HG02938 (cell line): ENCODE measurements around the gene LINC01488.

ENCODE experiments used
- ATAC-seq: cut with Tn5 transposase; IDR thresholded peaks from one replicate; pipeline ENCODE4 v1.9.1; 2021; ENCODE audit warnings: mild to moderate bottlenecking, moderate library complexity; ENCODE audit not compliant: unreplicated experiment

Gene LINC01488

DNA sequence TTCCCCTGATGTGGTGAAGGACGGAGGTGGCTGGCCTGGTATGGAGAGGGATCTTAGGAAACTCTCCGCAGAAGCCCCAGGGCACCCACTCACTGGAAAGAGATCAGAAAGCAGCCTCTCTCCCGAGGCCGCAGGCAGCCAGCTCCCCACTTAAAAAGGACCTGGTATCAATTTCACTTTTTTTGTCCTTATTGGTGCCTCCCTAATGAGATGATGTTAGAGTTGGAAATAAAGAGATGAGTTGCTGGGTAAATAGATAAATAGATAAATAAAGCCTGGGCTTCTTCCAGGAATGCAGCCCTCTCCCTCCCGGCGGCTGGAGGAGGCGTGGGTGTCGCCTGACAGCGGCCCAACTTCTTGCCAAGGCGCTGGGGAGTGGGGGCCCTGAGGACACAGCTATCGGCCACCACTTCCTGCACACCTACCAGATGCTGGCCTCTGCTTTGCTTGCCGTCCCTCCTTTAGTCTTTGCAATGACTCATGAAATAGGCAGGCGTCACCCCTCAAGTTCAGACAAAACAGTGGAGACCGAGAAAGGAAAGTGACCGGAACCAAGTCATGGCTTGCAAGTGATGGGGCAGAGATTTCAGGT, 42.9 kb downstream of the LINC01488 start:
- no peak for ATAC-seq

DNA sequence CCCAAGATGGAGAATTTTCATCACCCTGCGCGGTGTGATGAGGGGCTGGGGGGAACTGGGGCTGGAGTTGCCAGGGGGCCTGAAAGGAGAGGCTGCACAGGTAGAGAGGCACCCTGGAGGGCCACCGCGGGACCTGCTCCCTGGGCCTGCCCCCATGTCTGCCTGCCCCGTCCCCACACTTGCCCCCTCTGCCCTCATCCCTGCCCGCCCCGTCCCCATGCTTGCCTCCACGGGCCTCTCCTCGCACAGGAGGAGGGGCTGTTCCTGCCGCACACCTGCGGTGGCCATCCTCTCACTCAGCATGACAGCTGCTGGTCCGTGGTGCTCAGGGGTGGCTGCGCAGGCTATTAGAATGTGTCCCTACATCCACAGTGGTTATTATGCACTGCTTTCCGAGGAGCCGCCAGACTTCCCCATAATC, 43.5 kb downstream of the LINC01488 start:
- no peak for ATAC-seq

- ATAC-seq = no peak
Observed at GRCh38 chr11:69525516-69526452, 44.3 kb downstream of the LINC01488 start.

GRCh38 chr11:69526453-69526810, 45.0 kb downstream of the LINC01488 start:
- no peak for ATAC-seq

DNA sequence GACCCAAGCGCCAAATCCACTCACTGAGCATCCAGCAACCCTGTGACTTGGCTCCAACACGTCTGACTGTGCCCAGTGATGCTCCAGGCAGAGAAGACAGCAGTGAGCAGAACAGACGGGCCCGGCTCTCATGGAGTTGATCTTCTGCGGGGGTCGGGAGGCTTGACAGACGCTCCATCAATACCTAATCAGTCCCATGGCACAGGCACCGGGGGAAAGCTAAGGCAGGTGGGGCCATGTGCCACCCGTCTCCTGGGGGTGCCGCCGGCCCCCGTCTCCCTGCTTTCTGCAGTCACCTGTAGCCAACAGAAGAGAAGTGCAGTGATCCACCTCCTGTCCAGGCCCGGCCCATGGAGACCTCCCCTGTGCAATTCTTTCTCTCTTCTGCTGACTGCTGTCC, 47.5 kb downstream of the LINC01488 start:
- no peak for ATAC-seq

GRCh38 chr11:69530278-69531070, 49.0 kb downstream of the LINC01488 start:
- ATAC-seq = no peak

DNA sequence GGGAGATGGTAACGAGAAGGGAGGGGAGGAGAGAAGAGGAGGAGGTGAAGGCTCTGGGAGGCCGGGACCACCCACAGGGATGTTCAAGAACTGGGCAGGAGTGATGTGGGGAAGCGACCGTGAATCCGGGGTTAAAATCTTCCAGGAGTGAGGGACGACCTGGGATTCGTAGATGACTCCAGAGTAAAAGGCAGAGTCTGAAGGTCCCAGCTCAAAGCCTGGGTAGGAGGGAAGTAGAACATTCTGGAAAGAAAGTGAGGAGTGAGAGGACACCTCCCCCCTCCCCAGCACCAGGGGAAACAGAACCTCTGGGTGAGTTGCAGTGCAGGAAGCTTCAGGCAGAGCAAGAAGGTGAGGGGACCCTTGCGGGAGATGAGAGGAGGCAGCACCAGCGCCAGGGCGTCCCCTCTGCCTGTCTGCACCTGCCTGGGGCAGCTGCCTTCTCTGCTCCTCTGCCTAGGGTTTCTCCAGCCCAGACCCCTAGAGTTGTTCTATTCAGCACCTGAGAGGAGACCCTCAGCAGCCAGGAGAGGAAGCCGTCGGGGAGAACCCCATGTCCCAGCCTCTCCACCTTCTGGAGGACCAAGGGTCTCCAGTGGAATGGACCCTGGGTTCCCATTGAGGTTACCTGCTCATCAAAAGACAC, 49.7 kb downstream of the LINC01488 start:
- ATAC-seq = no peak

DNA sequence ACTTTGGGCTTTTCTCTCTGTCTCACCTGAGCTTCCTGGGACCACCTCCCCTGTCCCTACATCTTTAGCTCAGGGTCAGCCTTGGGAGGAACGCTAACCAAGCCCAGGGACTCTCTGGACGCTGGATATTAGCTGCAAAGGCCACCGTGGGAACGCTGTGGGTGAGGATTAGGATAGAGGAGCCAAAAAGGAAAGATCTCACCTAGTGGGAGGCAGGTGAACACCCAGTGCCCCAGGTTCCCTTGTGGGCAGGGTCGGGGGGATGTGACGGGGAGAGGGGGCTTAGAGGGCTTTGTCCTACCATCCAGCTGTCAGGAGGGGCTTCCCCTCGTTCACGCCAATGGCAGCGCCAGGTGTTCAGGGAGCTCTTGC, 50.2 kb downstream of the LINC01488 start:
- no peak for ATAC-seq

DNA sequence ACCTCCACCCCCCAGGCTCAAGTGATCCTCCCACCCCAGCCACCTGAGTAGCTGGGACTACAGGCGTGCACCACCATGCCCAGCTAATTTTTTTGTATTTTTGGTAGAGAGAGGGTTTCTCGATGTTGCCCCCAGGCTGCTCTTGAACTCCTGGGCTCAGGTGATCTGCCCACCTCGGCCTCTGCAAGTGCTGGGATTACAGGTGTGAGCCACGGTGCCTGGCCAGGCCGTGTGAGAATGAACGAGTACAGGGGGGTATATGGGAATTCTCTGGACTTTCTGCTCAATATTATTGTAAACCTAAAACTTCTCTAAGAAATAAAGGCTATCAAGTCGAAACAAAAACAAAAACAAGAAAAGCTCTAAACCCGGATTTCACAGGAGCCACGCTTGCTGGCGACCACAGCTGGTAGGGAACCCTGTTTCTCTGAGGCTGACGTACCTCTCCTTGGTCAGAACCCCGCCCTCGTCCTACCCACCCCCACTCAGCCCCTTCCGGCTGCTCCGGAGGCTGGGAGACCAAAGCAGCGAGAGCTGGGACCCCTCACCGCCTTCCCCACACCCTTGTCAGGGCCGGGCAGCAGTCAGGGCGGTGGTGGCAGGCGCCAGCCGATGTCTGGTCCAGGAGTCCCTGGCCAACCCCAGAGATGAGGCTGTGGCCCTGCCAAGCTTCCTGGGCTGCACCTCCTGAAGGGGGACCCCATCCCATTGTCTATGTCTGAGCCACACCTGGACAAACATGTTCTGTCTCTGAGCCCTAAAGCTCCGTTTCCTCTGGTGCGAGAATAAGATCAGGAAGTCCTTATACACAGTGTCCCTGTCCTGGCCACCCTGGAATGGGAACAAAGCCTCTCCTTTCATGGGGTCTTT, 52.1 kb downstream of the LINC01488 start:
- no peak for ATAC-seq

- ATAC-seq = no peak
Observed at GRCh38 chr11:69534166-69534530, 52.7 kb downstream of the LINC01488 start.

DNA sequence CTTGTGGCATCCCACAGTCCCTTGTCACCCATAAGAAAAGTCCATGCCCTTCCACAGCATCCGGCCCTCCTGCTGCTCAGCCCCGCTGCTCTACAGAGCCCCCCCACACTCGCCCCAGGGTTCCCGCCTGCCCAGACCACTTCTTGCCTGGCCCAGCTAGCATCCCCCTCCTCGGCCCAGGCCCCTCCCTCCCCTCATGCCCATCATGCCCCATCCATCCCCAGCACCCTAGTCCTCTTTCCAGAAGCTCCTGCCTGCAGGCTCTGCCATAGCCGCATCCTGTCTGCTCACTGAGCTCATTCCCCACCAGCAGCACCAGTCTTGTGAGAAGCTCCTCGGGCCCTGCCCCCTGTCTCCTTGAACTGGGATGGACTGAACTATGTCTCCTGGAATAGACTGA, 54.4 kb downstream of the LINC01488 start:
- no peak for ATAC-seq

GRCh38 chr11:69536406-69536805, 54.9 kb downstream of the LINC01488 start:
- ATAC-seq = no peak

- no peak for ATAC-seq
Observed at GRCh38 chr11:69537126-69537525, 55.7 kb downstream of the LINC01488 start.

GRCh38 chr11:69537855-69538640, 56.6 kb downstream of the LINC01488 start:
- ATAC-seq = no peak

GRCh38 chr11:69538854-69539253, 57.4 kb downstream of the LINC01488 start:
- ATAC-seq = no peak

DNA sequence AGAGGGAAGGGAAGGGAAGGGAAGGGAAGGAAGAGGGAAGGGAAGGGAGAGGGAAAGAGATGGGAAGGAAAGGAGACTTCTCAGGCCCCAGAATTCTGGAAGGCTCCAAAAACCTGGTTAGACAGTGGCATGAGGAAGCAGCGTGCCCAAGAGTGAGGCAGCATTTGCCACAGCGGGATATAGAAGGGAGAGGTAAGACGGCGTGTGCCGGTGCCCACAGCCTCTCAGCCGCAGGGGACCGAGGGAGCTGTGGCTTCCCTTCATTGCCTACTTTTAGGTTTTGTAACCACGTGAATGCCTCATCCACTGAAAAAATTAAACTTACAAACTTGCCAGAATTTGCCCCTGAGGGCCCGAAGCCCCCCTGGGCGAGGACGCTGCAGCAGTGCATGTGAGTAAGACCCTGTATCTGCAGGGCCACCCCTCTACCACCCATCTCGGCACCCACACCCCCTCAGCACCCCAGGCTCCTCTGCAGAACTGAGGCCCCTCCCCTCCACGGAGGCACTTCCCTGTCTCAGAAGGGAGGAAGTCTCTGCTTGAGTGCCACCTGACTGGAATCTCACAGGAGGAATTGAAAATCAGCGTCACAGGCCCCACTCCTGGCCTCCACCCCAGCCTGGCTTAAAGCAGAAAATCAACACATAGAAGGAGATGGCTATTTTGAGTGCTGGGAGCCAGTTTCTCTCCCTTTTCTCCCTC, 58.1 kb downstream of the LINC01488 start:
- no peak for ATAC-seq

DNA sequence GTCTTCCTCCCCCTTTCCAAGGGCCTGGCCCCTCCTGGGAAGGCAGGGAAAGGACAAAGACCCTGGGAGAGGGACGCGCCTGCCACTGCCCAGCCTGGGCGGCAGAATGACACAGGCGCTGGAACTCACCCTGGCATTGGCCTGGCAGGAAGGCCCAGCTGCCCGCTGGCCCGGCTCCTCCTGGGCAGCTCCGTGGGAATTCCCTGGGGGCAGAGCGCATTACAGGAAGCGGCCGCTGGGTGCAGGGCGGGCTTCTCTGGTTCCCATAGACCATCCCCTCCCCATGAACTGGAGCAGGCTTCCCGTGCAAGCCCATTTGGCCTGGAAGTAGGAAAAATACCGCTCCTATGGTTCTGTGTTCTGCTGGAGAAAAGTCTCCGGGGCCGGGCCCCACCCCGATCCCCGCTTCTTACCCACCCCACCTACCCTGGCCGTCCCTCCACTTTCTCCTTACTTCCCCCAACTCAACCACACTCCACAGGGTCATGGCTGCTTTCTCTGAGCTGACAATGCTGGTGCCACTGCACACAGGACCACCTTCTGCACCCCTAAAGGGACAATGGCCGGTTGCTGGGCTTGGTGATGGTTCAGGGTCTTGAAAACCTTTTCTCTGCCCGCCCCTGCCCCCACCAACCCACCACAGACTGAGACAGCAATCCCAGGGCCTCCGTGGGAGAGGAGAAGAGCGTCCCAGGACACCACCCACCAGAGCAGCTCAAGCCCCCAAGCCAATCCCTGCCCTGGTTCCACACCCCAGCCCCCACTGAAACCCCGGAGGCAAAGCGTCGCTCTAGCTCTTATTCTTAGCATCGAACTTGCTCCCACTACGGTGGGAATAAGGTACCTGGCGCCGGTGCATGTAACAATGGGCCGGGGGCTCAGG, 58.9 kb downstream of the LINC01488 start:
- ATAC-seq = no peak

DNA sequence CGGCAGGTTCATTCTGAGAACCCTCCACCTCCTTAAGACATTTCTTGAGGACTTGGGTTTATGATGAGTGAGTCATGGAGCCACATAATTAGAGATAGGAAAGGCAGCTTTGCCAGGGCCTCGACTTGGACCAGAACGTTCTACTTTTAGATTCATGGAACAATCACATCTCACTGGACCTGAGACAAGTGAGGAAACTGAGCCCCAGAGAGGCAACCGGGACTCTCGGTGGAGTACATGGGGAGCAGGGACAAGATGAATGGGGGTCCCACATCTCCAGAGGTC, 59.5 kb downstream of the LINC01488 start:
- no peak for ATAC-seq
